Activated CD8-positive, alpha-beta T cell treated with anti-CD3 and anti-CD28 coated beads for 36 hours (primary cell): ENCODE data around the gene BDH1. TPM values are rescaled to one million over a fixed set of nuclear protein-coding genes. Genes with fewer than 3 reads are reported as not detected.

Experiments
- ATAC-seq: fragments of 200-7000 bp; cut with Tn5 transposase; one replicate; pipeline ENCODE4 v1.10.0; 2021; ENCODE audit warnings: mild to moderate bottlenecking, moderate library complexity
- CTCF ChIA-PET: fragments of 350-600 bp; sonication (Branson Sonifier 250); formaldehyde crosslinking; loops from one replicate; lab custom pipeline; 2021; ENCODE audit warnings: antibody characterized with exemption; lab: Charles Lee
- POLR2A ChIA-PET: fragments of 350-600 bp; sonication (Branson Sonifier 250); formaldehyde crosslinking; loops from one replicate; lab custom pipeline; 2021; ENCODE audit warnings: antibody characterized with exemption; lab: Charles Lee
- DNase-seq: peaks from one replicate; pipeline ENCODE4 v3.0.0-alpha.2; 2020
- H3K27ac Mint-ChIP-seq: one replicate; pipeline ENCODE4 v1.8.0; 2021; ENCODE audit warnings: mild to moderate bottlenecking, mixed read lengths
- H3K27me3 Mint-ChIP-seq: one replicate; pipeline ENCODE4 v1.8.0; 2021; ENCODE audit warnings: mixed read lengths
- H3K36me3 Mint-ChIP-seq: one replicate; pipeline ENCODE4 v1.8.0; 2021; ENCODE audit warnings: low read depth, mixed read lengths
- H3K4me1 Mint-ChIP-seq: one replicate; pipeline ENCODE4 v1.8.0; 2021; ENCODE audit warnings: low read depth, mixed read lengths
- H3K4me3 Mint-ChIP-seq: one replicate; pipeline ENCODE4 v1.8.0; 2021; ENCODE audit warnings: mild to moderate bottlenecking, moderate library complexity, mixed read lengths
- H3K9me3 Mint-ChIP-seq: one replicate; pipeline ENCODE4 v1.8.0; 2021; ENCODE audit warnings: mixed read lengths
- intact Hi-C: fragments of 100-400 bp; cut with micrococcal nuclease; formaldehyde crosslinking; loops from one replicate; pipeline ENCODE4 v1.10.0; 2022
- total RNA-seq, 2 experiments: library from RNA; stranded (reverse); gene quantifications; one replicate each; pipeline ENCODE4 v1.2.3, GENCODE V29; 2021
- TF ChIP-seq, protein P1 (sequence below): fragments of 200-600 bp; IDR thresholded peaks from one replicate; pipeline ENCODE4 v1.8.0; 2022; ENCODE audit warnings: antibody characterized with exemption, mild to moderate bottlenecking

The BDH1 gene
- total RNA-seq, 2 experiments from 2014 or later = 118 to 126 TPM

DNA sequence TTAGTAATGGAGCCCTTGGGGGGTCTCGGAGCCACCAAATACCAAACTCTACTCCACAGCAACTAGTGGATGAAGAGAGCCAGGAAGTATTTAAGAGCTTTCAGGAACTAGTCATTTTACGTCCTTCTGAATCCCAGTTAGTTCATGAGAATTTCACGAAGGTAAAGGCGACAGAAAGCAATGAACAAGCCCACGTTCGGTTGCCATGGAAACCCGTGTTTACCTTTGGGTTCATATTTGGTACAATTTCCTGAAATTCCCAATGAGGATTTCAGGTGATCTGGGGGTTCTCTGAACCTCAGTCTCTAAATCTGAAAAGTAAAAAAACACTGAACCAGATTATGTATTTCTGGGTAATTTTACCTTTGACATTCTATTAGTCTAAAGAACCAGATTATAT is 93.0 kb downstream of the BDH1 start:
- ChIA-PET CTCF (interaction anchor here (0.9 to 1.7 kb wide), 2 partner anchors 206 to 238 kb away, joined by 3 to 7 read pairs; no protein-coding TSS in a partner anchor), POLR2A (interaction anchor here (1.1 kb wide), 1 partner anchor 15 kb away, joined by 3 read pairs; no protein-coding TSS in a partner anchor)
- intact Hi-C loops = loop anchor here (10.0 kb wide), 1 partner anchor 238 kb away; no protein-coding TSS in a partner anchor
- peaks cover 36% of the 10 kb centered on the region for H3K4me1 Mint-ChIP-seq
- ATAC-seq (no peak), DNase-seq (no peak)
- H3K4me3 Mint-ChIP-seq = no peak overlapping the region
- H3K27ac Mint-ChIP-seq = no peak overlapping the region
- H3K36me3 Mint-ChIP-seq = no peaks in the 10 kb centered on the region
- H3K27me3 Mint-ChIP-seq = peaks cover 13% of the 10 kb centered on the region
- no peaks in the 10 kb centered on the region for H3K9me3 Mint-ChIP-seq
- TF ChIP-seq, protein P1, sequence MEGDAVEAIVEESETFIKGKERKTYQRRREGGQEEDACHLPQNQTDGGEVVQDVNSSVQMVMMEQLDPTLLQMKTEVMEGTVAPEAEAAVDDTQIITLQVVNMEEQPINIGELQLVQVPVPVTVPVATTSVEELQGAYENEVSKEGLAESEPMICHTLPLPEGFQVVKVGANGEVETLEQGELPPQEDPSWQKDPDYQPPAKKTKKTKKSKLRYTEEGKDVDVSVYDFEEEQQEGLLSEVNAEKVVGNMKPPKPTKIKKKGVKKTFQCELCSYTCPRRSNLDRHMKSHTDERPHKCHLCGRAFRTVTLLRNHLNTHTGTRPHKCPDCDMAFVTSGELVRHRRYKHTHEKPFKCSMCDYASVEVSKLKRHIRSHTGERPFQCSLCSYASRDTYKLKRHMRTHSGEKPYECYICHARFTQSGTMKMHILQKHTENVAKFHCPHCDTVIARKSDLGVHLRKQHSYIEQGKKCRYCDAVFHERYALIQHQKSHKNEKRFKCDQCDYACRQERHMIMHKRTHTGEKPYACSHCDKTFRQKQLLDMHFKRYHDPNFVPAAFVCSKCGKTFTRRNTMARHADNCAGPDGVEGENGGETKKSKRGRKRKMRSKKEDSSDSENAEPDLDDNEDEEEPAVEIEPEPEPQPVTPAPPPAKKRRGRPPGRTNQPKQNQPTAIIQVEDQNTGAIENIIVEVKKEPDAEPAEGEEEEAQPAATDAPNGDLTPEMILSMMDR = no peak

DNA sequence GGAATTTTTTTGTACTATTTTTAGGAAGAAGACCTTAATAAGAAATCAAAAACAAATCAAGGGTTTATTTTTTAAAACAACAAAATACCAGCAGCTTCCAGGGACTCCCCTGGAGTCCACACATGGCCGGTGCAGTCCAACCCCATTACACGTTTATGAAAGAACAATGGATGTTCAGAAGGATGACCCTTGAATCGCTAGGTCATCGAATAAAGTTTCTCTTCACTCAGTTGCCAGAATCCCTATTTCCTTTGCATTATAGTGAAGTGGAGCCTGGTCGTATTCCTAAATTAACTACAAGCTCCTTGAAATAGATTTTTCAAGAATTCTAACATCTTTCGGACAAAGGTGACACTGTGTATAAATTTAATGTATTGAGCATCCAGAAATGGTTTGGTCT is 95.1 kb downstream of the BDH1 start:
- ATAC-seq = no peak
- no peaks in the 10 kb centered on the region for H3K36me3 Mint-ChIP-seq
- H3K27me3 Mint-ChIP-seq = peaks cover 10% of the 10 kb centered on the region
- intact Hi-C loops = loop anchor here (10.0 kb wide), 1 partner anchor 236 kb away; no protein-coding TSS in a partner anchor
- TF ChIP-seq, protein P1 = no peak
- H3K27ac Mint-ChIP-seq = no peak overlapping the region
- peaks cover 28% of the 10 kb centered on the region for H3K4me1 Mint-ChIP-seq
- no peaks in the 10 kb centered on the region for H3K9me3 Mint-ChIP-seq
- CTCF ChIA-PET = no interaction called here
- no peak overlapping the region for H3K4me3 Mint-ChIP-seq
- POLR2A ChIA-PET = interaction anchor here (0.7 kb wide), 1 partner anchor 66 kb away, joined by 3 read pairs; no protein-coding TSS in a partner anchor
- DNase-seq = no peak

DNA sequence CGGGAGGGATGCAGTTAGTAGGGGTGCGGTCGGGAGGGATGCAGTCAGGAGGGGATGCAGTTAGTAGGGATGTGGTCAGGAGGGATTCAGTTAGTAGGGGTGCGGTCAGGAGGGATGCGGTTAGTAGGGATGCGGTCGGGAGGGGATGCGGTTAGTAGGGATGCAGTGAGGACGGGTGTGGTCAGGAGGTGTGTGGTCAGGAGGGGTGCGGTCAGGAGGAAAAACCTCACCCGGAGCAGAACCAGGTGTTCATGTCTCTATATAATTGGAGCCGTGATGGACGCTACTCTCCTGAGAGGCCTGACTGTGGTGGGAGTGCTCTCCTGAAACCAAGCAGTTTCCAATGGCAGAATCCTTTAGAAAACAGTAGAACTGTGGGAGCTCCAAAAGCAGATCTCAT is 95.8 kb downstream of the BDH1 start:
- TF ChIP-seq, protein P1 = no peak
- H3K4me3 Mint-ChIP-seq = no peak overlapping the region
- POLR2A ChIA-PET = interaction anchor here (0.7 kb wide), 1 partner anchor 65 kb away, joined by 3 read pairs; no protein-coding TSS in a partner anchor

More for the DNA sequence above, 95.8 kb downstream of the BDH1 start:
- Mint-ChIP-seq H3K36me3 (no peaks in the 10 kb centered on the region), H3K9me3 (no peaks in the 10 kb centered on the region), H3K27ac (no peak overlapping the region), H3K27me3 (peaks cover 10% of the 10 kb centered on the region), H3K4me1 (peaks cover 29% of the 10 kb centered on the region)
- DNase-seq (no peak), ATAC-seq (no peak)
- intact Hi-C loops = loop anchor here (10.0 kb wide), 1 partner anchor 235 kb away; no protein-coding TSS in a partner anchor
- CTCF ChIA-PET = no interaction called here

Other genes with a start within 250 kb of the BDH1 start
- gene RUBCN, start 180.9 kb upstream of the BDH1 start, total RNA-seq = 10 to 100 TPM; 27.3 to 27.7 TPM
- gene FYTTD1, start 193.9 kb upstream of the BDH1 start, total RNA-seq = 10 to 100 TPM; 25.4 to 27.0 TPM
- 10 to 100 TPM; 43.8 to 53.5 TPM for gene LRCH3, start 235.3 kb upstream of the BDH1 start, total RNA-seq